ENCODE results near the gene LMBR1.

GRCh38 chr7:156768698-156769472, 124.1 kb downstream of the LMBR1 start:
- TF ChIP-seq CTCF (IDR thresholded peaks at IDR 0.05), result no peak
- TF ChIP-seq EP300 (IDR thresholded peaks at IDR 0.05), result no peak

Data from gastroesophageal sphincter (tissue), 3 donors.